A549 treated with AZD2906 at 1 μM for 4 hours (cell line): ENCODE data around the gene DNAJB13. TPM values are rescaled to one million over a fixed set of nuclear protein-coding genes. Genes with fewer than 3 reads are reported as not detected.

ENCODE experiments used
- total RNA-seq: library from RNA; stranded (reverse); fragments of 200-300 nt; extraction: Qiagen RNA extraction; gene quantifications from 5 replicates; pipeline ENCODE4 v1.2.3, GENCODE V29; 2022

DNAJB13 gene
- 0.56 to 1.00 TPM (median 0.74 TPM) in 5 replicates for total RNA-seq

GRCh38 chr11:73950869-73951710 lies at the start of gene DNAJB13:
DNAJB13 (plus strand) TSS chr11:73951026; CDS start chr11:73951070, 44 bp downstream.

GRCh38 chr11:73982595-73982989 lies 31.8 kb downstream of the DNAJB13 start, which contains the start of gene UCP2:
UCP2 (minus strand) TSS chr11:73982843; CDS start chr11:73978378, 4,465 bp downstream.

GRCh38 chr11:74008373-74009229 lies 57.8 kb downstream of the DNAJB13 start, which contains the start of gene UCP3:
UCP3 (minus strand) TSS chr11:74009085; CDS start chr11:74007042, 2,043 bp downstream.

Other genes starting within 250 kb of the DNAJB13 start
- gene RAB6A, start 190.0 kb upstream of the DNAJB13 start, total RNA-seq = 53.9 to 69.3 TPM (median 63.3 TPM) in 5 replicates
- gene MRPL48, start 163.2 kb upstream of the DNAJB13 start, total RNA-seq = 43.3 to 55.6 TPM (median 45.9 TPM) in 5 replicates
- gene COA4, start 74.2 kb upstream of the DNAJB13 start, total RNA-seq = 122 to 138 TPM (median 130 TPM) in 5 replicates
- 10.6 to 13.0 TPM (median 12.1 TPM) in 5 replicates for gene PAAF1, start 74.0 kb upstream of the DNAJB13 start, total RNA-seq
- gene UCP2, start 31.8 kb downstream of the DNAJB13 start, total RNA-seq = 82.0 to 110 TPM (median 87.6 TPM) in 5 replicates
- 0.87 to 1.4 TPM (median 1.1 TPM) in 5 replicates for gene UCP3, start 58.1 kb downstream of the DNAJB13 start, total RNA-seq
- 14.0 to 15.5 TPM (median 15.1 TPM) in 5 replicates for gene C2CD3, start 220.0 kb downstream of the DNAJB13 start, total RNA-seq
- gene PPME1, start 220.3 kb downstream of the DNAJB13 start, total RNA-seq = 49.5 to 53.8 TPM (median 52.8 TPM) in 5 replicates